Stimulated activated CD4-positive, alpha-beta T cell treated with anti-CD3 and anti-CD28 coated beads, Interleukin-4, amount 100 ng/mL, for 4 hours (primary cell): Measurements from ENCODE around the gene LRP1B.
"Not testable (repeated sequence)": the region's sequence is repeated elsewhere in the genome, so short reads cannot be mapped to it uniquely, and the experiment has no call there.

ENCODE experiments used
- DNase-seq, 2 experiments: peaks; one replicate each; pipeline ENCODE4 v3.0.0-alpha.2; 2020

Gene LRP1B

DNA sequence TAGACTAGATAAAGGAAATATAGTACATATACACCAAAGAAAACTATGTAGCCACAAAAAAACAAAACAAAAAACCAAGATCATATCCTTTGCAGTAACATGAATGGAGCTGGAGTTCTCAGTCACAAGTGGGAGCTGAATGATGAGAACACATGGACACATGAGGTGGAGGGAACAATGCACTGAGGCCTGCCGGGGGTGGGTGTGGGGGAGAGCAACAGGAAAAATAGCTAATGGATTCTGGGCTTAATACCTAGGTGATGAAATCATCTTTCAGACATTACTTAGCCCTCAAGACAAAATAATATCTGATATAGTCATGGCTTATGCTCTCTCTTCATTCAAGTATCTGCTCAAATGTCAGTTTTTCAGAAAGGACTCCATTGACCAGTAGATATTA, 930.6 kb downstream of the LRP1B start:
- no peak for DNase-seq

DNA sequence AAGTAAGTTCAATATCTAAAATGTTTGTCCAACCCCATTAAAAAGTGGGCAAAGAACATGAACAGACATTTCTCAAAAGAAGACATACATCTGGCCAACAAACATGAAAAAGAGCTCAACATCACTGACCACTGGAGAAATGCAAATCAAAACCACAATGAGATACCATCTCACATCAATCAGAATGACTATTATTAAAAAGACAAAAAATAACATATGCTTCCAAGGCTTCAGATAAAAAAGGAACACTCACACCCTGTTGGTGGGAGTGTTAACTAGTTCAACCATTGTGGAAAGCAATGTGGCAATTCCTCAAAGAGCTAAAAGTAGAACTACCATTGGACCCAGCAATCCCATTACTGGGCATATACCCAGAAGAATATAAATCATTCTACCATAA, 931.1 kb downstream of the LRP1B start:
- DNase-seq = no peak

DNA sequence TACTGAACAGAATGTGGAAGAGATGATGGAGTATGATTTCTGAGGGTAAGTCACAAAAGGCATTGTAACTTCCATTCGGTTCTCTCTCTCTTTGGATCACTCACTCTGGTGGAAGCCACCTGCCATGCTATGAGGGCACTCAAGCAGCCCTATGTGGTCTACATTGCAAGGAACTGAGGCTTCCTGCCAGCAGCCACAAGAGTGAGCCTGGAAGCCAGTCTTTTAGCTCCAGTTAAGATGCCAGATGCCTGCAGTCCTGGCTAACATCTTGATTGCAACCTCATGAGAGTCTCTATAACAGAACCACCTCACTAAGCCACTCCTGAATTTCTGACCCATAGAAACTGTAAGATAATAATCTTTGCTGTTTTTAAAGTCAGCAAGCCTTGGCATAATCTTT, 935.7 kb downstream of the LRP1B start:
- no peak for DNase-seq

DNA sequence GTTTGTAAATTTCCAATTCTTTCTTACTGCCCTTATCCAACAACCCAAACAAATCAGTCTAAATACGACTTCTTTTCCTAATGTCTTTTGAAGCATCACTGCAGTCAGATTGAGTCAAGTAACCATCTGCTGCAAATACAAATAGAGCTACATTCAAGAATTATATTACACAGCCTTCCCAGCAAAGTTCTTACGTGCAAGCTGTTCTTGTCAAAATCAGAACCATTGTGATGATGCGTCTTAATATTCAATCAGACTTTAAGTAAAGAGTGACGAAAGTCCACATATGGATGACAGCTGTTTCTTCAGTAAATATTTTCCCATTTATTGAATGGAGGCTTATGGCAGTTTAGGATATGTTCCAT, 943.8 kb downstream of the LRP1B start:
- DNase-seq = no peak

DNA sequence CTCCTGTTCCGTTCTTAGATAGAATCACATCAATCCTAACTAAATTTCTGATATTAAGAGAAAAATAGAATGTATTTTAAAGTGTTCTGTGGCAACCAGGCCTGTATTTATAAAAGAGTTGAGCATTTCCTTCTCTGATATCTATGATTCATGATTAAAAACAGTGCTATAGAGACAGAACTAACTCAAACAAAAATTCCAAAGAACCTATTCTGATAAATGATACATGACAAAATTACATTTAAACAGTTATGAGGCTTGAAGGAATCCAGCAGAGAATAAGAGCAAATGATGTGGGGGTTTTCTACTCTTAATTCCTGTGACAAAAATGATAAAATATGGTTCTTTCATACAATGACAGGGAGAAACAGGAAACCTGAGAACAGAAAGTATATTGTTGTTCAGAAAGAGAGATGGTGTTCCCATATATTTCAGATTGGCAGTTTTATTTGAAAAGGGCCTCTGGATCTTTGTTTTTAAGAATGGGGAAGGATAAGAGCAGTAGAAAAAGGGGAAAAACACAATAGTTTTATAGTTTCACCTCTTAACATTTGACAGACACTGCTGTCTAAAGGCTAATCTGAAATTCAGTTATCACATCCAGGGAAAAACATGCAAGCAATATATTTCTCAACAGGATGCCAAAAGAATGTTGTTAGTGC, 944.3 kb downstream of the LRP1B start:
- DNase-seq = no peak

DNA sequence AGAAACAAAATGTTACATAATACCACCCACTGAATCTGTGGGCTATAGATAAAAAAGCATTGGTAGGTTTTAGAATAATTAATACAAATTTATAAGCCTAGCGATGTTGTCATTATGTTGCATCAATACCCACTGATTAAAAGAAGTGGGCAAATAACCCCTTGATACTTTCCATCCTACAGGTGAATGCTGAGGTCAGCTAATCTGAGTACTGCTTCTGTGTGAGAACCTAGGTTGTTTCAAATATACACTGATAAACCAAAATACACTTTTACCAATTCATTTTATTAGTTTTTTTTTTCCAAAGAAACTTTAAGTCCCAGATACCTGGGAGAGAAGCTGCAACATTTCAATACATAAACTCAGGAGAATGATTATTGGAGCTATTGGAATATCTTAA, 948.6 kb downstream of the LRP1B start:
- DNase-seq = no peak

DNA sequence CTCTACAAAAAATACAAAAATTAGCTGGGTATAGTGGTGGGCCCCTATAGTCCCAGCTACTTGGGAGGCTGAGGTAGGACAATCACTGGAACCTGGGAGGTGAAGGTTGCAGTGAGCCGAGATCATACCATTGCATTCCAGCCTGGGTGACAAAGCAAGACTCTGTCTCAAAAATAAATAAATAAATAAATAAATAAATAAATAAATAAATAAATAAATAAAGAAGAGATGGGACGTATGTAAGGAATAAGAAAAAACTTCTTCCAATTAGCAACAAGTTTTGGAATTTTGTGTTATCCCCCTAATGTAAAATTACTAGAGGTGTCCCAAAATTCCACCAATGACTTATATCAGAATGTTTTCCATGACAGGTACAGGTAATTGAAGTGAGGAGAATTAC, 961.7 kb downstream of the LRP1B start:
- not testable (repeated sequence) for DNase-seq

DNA sequence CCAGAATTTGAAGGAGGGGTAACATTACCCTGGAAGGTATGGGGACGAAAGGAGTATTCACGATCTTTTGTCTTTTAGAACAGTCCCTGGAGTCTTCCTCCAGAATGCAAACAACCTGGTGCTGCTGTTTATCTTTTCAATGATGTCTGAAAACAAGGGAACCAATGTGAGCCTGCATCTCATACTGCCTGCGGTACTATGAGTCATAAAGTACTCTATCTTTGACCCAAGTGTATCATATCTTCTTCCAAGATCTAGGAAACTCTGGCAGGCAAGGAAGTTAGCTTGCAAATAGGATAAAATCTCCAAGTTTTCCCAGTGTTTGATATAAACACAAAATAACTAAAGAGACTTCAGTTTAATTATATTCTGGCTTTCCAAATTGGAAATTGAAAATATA, 968.5 kb downstream of the LRP1B start:
- no peak for DNase-seq

DNA sequence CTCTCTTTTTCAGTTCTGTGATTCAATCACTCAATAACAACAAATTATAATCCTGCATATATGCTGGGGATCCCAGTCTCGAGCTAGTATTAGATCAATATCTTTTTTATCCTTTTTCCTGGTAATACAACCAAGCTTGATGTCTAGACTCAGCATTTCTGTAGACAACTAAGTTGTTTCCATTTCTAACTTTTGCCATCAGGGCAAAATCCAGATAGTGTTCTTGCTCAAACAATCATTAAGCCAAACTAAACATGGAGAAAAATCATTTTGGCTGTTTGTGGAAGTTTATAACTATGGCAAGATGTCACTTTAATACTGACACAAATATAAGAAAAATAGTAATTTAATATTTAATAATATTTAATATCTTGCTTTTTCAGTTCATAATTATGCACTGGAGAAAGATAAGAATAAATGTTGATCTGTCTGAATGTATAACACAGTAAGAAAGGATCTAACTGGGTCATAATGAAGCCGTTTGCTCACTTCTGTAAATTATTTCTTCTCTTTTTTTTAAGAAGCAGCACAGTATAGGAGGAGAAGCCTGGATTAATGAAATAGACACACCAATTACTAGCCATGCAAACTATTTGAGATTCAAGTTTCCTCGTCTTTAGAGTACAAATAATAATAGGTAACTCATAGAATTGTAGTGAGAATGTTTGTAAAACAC, 979.1 kb downstream of the LRP1B start:
- no peak for DNase-seq

DNA sequence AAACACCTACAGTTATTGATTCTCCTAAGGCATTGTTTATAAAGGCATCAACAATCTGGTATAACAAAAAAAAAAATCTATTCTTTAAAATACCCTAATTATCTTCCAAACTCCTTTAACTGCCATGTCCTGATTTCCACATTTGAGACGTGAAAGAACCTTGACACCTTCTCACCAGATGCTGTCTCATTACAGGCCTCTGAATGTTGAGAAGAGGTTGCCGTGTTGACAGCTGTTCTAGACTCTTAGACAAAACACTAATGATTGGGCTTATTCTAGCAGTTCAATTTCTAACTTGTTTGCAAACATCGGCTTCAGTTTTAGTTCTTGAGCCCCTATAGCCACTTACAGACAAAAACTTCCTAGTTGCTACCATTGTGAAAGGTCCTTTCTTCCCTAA, 988.8 kb downstream of the LRP1B start:
- DNase-seq = no peak

DNA sequence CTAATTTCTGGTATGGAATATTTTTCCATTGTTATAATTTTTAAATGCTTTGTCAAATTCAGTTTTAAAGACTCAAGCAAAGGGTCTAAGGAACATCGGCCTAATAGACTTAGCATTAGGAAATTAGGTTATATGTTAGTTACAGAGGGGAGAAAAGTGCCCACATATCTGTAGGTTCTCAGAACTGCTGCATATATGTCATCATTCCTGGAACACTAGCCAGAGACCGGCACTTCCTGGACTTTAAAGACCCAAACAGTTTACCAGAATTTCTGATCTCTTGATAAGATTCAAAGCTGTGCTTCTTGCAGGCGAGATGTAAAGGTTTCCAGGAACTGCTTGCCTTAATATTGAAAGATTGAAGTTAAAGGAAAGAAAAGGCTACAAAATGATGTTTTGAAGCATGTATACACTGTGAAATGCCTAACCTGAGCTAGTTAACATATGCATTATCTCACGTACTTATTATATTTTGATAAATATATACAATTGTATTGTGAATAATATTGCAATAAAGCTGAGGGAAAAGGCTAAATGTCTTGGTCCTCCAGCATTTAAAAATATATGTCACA, 993.6 kb downstream of the LRP1B start:
- DNase-seq = no peak

DNA sequence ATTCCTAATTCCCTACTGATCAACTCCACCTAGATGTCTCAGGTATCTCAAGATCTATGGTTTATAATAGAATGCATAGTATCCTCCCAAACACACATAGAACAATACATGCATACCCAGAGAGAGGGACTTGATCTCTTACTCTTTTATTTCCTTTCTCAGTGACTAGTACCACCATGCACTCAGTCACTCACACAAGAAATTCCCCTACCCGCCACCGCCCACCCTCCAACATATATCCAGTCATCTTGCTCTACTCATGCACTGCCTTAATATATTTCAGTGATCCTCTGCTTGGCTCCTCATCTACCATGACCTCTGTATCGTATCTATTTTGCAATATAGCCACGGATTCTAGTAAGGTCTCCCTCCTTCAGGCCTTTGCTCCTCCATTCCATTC, 996.9 kb downstream of the LRP1B start:
- DNase-seq = no peak

DNA sequence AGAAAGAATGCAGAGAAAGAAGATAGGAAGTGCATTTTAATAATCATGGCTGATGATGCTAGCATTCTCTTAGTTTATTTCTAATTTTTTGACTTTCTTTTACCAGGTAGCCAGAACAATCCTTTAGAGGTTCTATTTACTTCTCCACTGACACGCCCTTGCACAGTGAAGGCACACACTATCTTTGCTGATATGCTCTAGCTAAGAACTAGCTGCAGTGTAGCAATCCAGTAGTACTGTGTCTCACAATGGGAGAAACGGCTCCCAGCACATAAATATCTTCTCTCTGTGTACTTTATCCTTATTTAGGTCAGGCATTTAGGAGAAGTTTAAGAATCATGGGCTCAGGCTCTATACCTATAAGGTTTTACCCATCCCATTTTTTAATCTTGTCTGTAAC, 1005.4 kb downstream of the LRP1B start:
- no peak for DNase-seq

DNA sequence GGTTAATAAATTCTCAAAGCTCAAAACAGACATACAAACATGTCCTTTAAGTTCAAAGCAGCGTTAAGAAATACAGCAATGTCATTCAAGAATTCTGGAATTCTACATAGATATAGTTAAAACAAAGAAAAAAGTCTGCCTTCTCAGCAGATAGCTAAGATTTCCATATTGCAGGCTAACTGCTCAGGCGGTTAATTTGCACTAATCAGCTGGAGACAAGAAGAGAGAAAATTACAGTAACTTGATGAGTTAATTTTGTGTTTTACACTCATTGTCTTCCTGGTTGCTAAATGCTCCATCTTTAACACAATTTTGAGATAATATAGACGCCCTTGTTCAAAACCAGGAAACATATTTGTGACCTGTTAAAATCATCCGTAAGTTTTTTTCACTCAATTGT, 1012.0 kb downstream of the LRP1B start:
- DNase-seq = no peak

DNA sequence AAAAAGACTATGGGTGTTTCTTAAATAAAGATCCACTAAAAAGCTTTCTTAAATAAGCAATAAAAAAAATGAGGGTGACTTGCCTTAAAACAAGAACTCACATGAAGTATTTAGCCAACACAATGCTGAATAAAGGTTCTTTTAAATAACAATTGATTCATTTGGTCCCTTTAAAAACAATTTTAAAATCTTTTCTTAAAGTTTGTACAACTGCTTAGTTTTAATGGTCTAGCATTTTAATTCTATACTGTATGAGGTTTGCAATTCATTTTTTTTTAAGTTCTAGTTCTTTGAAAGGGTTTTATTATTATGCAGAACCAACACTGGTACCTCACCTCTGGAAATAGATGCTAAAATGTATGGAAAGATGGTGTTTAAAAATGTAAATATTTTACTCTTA, 1017.5 kb downstream of the LRP1B start:
- DNase-seq = no peak

DNA sequence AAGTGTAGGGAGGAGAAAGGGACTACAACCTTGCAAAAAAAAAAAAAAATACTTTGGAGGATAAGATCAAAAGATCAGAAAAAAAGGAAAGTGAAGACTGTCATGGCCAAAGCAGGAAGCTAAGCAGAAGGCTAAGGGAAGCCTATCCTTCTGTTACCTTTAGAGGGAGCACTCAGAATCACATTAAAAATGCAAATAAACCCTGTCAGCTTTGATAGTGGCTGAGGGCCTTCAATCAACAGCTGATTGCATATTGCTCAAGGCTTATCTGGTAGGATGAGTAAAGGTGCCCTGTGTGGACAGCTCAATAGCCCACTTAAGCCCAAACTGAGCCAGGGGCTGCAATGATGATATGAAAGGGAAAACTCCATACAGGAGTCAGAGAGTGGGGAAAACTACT, 1021.2 kb downstream of the LRP1B start:
- no peak for DNase-seq

DNA sequence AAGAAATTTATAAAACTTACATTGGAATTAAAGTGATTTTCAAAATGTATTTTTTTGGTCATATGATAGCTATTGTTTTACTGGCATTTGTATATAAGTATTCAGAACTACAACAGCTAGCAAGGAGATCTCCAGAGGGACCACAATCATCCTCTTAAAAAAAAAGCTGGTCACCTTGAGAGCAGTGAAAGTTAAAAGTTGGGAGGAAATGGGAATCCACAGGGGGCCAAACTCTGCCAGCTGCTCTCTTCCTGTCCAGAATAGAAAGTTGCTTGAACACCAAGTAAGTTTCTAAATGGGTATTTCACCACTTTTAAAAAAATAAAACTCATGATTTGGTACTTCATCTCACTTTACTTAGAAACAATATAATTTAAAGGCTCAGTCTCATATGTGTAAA, 1025.1 kb downstream of the LRP1B start:
- DNase-seq = no peak

DNA sequence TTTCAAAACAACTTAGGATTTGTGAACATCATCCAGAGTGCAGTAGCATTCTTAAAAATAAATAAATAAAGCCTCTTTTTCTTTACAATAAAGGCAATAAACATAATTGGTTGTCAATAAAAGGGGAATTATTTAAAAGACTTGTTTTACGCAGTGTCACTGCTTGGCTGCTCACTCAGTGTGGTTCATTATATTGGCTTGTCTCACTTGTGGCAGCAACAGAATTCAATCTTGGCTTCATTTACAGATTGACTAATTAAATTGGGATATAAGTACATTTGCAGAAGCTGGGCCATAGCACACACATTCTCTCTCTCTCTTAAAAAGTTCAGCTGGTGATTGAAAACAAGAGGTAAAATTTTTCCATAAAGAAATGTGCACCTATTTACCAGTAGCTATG, 1027.6 kb downstream of the LRP1B start:
- no peak for DNase-seq

DNA sequence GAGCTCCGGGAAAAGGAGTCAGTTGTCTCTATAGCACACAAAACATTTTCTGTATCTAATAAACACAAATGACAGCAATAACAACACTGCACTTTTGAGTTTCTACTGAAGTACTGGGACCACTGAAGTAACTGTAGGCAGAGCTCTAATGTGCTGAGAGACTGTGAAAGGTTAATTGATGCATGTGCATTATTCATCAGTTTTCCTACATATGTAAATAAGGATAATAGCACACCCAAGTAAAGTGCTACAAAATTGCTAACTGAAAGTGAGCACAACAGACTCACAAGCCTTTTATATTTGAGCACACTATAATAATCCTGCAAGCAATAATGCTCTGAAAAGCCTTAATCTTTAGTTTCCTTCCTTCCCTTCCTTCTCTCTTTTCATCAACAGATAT, 1051.6 kb downstream of the LRP1B start:
- DNase-seq = no peak

DNA sequence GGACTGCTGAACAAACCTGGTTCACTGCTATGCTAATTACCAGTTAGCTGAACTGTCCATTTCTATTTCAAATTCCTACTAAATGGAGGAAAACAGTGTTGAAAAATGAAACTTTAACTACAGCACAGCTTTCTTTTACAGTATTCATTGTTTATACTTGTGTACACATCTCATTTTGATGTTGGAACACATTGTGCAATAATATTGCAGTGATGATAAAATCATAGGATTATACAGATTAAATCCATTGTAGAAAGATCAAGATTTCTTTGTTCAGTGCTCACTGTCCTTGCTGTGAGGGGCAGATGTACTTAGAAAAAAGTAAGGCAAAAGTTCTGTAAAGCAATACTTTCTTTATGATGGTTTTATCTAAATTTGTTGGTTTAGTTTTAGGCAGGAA, 1055.1 kb downstream of the LRP1B start:
- no peak for DNase-seq

DNA sequence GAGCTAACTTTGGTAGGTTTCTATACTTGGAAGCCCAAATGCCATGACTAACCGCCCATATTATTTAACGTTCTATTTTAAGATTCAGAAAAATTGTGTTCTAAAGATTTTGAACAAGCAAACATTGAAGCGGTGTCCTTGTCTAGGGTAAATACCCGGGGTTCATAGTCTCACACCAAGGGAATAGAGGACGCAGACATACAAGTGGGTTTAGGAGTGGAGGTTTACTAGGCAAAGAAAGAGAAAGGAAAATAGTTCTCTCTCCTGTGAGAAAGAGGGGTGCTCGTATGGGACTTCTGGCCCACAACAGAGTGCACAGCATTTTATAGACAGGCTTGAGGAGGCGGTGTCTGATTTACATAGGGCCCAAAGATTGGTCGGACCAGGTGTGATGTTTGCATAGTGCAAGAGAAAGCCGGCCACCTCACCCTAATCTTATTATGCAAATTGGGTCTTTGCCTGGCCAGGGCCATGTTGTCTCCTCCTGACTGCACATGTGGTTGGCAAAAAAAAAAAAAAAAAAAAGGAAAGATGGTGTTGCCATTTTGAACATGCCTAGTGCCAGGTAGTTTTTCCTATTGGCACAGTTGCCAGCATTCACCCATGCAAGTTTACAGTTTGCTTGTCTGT, 1062.6 kb downstream of the LRP1B start:
- DNase-seq = no peak

DNA sequence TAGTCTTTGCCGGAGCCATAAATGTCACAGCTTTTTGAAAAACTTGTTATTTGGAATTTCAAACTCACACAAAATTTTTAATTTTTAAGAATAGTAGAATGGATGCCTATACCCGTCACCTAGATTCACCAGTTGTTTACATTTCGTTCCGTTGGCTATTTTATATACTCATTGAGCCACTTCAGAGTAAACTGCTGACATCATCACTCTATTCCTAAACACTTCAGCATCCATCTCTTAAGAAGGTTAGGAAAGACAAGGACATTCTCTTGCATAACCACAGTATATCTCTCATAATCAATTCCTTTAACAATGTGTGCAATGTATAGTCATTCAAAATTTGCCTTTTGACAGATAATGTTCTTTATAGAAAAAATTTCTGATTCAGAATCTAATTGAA, 1065.8 kb downstream of the LRP1B start:
- no peak for DNase-seq

DNA sequence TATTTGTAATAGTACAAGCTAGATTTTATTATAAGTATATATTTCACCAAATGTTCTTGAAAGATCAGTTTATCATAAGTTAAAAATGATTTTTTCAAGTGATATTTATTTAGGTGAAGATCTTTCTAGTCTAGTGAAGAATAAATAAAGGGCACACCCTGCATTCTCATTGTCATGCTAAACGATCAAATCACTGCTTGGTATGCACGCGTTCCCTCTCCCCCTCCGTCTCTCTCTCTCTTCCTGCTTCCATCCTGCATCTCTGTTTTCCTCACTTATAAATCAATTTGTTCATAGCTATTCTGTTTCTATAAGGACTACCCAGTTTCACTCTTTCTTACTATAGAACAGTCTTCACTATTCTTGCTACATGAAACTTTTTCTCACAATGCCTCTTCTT, 1067.4 kb downstream of the LRP1B start:
- DNase-seq = no peak

DNA sequence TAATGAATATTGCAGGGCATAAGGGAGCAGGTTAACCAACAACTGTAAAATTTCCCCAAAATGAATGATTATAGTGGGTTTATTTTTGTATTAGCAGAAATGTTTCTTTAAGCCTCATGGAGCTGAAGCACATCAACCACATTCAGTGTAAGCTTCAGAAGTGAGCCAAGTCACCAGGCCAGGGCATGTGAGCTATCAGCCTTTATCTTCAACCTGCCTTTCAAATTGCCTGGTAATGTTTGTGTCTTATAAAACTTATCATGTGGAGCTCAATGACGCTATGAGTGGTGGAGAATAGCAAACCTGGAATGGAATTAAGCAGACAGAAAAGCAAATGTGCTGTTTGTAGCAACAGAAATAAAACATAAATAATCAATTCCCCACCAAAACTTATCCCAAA, 1068.4 kb downstream of the LRP1B start:
- no peak for DNase-seq
